ENCODE measurements around the gene GAS6.

Gene GAS6

DNA sequence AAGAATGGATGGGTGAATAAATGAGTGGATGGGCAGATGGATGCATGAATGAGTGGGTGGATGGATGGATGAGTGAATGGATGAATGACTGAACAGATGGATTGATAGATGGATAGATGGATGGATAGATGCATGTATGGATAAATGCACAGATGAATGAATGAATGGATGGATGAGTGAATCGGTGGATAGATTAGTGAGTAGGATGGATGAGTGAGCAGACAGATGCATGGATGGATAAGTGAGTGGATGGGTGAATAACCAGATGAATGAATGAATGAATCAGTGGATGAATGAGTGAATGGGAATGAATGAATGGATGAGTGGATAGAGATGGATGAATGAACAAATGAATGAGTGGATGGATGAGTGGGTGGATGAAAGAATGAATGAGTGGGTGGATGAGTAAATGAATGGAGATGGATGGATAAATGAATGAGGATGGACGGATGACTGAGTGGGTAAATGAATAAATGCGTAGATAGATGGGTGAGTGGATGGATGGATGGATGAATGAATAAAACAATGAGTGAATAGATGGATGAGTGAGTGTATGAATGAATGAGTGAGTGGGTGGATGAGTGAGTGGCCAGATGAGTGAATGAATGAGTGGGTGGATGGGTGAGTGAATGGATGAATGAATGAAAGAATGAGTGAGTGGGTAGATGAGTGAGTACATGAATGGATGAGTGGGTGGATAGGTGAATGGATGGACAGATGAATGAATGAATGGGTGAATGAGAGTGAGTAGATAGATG is 13.0 kb downstream of the GAS6 start:
- DNase-seq, result no peak

DNA sequence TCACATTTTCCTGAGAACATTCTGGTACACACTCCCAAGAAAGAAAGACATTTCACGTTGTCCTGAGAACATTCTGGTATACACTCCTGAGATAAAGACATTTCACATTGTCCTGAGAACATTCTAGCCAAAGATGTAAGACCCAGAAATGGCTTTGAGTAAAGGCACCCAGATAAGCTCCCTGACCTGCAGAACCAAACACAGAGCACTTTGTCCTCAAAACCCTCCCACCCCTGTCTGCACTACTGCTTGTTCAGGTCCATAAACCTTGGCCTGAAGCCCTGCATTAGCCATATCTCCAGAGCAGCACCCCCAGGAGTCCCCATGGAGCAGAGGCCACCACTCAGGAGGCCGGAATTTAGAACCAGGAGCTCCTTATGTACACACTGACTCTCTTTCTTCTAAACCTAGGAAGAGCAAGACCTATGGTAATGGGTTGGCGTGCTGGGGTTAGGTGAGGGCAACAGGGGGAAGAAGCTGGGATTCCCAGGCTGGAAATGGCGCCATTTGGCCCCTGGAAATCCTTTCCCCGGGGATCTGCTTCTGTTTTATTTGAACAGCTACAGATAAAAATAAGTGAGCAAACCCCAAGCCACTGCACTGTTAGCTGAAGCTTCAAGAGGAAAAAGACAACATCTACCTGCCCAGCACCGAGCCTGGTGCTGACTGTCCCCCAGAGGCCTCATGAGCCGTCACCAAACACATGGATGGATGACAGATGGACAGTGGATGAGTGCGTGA is 13.7 kb downstream of the GAS6 start:
- DNase-seq, result peak; percentile 14

DNA sequence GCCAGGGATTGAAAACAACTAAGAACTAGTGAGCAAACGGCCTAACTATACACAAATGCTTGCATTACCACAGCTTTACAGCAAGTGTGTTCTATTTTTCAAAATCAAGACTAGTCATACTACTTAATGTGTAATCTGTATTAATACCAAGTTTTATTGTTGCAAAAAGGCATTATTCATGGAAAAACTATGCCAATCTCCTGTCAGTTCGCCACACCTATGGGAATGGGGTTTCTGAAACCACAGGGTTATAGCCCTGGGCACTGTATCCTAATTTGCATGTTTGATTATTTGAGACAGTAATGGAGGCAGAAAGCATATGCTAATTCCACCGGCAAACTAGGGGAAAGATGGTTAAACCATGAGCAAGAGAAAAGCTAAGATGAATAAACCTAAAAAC is 14.3 kb downstream of the GAS6 start:
- DNase-seq, result no peak

DNA sequence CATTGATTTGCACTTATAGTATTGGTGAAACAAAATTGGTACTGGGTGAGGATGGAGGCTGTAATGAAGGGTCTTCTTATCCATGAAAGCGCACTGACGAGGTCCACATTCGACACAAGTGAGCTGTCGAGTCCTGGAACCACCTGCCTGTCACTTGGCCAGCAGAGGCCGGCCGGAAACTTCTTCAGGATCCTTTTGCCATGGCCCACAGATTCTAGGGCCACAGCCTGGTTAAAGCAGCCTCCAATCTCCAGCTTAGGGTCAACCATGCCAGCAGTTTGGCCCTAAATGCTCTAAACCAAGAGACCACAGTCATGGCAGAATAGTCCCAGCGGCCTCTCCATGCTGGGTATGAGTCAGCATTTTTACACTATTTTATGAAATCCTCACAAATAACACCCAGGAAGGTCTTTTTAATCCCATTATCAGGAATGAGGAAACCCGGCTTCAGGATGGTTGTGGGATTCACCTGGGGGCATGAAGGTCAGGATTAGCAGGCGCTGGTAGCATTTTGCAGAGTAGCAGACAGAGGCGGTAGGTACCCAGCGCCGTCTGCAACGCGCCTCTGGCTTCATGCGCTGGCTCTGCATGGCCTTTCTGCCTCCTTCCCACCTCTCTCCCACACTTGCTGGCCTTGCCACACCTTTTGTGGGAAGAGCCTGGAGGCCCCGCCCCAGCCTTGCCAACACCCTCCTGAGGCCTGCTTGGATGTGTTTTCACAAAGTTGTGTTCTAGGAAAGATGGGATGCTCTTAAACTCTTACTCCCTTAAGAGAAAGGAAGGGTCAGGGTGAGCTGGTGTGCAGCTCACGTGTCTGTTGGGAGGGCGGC is 15.2 kb downstream of the GAS6 start:
- DNase-seq, result peak; percentile 17

DNA sequence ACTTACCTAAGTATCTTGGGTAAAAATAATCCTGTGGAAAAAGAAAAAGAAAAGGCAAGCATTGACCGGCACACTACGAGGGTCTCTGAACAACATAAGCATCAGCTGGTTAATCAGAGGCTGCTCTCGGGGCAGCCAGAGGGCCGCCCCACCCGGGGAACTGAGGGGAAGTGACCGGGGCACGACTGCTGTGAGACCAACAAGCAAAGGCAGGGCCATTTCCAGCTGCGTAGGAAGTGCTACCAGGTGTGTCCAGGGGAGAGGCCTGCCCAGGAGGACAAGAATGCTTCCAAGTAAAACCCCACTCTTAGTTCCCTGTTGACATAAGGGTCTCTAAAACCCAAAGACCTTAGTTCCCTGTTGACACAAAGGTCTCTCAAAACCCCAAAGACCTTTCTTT is 15.9 kb downstream of the GAS6 start:
- DNase-seq, result peak; percentile 24

DNA sequence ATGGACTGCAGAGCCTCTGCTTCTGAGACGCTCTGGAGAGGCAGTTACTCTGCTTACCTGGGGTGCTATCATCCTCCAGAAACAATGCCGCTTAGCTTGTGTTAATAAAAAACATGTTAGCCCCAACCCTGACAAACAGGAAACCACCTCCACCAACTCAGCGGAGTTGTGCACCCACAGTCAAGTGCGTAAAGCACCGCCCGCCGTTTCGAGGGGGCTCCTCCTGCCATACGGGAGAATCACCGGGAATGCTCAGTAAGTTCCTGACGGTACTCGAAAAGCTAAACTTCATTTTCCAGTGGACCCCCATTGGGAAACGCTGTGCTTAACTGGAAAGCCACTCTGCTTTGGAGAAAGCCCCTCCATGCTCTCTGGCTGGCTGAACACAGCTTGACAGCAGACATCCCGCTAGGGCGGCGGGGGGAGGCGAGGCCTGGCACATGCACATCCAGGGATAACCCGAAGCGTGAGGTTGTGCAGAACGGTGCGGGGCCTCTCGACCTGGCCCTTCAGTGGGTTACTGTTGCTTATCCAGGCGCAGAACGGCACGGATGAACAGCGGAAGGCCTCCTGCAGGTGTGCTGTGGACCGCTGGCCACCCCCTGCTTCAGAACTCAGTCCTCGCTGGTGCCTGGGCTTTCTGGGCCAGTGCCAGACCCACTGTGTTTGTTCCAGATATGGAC is 17.1 kb downstream of the GAS6 start:
- DNase-seq, result peak; percentile 29

DNA sequence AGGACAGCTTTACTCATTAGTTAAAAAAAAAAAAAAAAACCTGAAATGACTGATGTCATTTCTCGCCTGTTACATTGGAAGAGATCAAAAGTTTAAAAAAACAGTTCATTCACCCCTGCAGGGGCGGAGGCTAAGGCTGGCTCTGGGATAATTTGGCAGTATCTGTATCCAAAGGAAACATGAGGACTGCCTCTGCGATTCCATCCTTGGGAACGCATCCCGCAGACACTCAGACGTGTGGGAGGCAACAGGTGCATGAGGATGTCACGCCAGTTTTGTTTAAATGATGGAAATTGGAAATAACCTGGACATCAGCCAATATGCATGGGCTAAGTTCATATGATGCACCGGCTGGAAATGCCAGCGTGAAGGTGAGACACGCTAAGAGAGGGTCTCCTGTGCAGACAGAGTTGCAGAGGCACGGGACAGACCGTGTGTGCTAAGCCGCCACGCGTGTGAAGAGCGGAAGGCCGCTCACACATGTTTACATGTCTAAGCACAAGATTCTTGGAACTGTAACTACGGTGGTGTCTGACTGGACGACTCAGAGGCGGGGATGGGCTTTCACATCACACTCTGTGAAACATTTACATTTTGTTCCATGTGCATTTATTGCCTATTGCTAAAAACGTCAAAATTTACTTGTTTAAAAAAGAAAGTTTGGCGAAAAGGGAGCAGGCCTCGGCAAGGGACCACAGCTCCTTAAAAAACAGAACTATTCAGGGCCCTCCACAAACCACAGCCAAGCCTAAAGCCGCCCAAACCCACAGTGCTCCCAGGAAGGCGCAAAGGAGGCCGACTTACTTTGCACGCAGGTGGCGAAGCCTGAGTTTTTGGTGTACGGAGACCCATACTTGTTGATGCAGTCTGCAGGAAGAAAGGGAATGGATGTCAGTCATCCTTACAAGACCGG is 17.9 kb downstream of the GAS6 start:
- no peak for DNase-seq

DNA sequence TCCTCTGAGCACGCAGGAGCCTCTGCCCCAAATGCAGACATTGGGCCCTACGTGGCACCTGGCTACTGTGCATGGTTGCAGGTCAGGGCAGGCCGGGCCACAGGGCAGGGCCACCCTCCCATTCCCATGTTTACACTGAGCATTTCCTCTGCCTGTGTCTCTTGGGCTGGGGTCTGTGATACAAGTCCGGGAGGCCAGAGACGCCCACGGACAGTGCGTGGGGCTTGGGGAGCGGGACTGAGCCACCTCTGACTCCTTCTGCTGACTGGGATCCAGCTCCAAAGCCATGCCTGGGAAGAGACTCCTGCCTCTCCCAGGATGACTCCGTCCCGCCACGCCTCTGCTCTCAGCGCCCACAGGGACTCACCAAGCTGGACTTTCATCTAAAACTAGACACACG is 18.8 kb downstream of the GAS6 start:
- DNase-seq, result no peak

DNA sequence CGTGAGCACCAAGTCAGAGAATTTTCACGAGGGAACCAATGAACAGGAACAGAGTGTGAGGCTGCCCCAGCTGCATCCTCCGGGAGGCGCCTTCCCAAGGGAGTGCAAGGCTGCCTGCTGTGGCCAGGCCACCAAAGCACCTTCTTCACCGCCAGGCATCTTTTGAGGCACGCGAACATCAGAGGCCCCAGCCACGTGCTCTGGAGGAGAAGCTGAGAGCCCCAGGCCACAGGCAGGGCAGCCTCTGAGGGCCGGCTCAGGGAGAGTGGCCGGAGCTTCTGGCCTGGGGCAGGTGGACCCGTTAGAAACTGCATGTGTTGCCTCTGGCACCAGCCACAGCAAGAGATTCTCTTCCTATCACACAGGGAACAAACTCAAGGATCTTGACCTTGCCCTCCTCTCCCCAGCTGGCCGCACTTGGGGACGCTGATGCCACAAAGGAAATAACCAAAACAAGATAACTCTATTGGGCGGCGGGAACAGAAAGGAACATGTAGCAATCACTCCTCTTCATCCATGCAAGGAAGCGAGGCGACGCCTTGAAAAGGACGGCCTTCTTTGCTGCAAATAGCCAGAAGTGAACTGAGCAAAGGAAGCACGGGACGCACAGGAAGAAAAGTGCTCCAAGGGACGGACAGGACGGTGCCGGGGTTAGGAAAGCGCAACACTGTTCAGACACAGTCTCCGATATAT is 19.9 kb downstream of the GAS6 start:
- no peak for DNase-seq

DNA sequence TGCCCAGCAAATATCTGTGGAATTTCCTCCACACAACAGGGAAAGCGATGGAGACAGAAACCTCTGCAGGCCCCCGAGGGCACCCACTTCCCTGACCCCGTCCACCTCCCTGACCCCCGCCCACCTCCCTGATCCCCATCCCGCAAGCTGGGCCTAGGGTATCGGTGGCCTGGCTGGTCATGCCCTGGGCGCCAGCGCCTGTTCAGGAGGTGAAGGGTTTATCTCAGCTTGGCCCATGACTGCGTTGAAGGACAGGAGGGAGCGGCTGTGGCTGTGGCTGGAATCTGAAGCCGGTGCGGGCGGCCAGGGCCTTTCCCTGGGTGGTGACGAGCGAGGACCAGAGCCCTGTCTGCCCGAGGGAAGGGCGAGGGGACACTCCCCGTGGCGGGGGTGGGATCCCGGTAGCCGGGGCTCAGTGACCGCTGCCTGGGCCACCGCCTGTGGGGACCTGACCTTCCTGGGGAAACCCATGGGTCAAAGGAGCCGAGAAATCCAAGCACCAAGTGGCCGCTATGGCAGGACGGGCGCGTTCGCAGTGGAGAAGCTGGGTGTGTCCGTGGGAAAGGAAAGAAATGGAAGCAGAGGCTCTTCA is 20.7 kb downstream of the GAS6 start:
- no peak for DNase-seq

DNA sequence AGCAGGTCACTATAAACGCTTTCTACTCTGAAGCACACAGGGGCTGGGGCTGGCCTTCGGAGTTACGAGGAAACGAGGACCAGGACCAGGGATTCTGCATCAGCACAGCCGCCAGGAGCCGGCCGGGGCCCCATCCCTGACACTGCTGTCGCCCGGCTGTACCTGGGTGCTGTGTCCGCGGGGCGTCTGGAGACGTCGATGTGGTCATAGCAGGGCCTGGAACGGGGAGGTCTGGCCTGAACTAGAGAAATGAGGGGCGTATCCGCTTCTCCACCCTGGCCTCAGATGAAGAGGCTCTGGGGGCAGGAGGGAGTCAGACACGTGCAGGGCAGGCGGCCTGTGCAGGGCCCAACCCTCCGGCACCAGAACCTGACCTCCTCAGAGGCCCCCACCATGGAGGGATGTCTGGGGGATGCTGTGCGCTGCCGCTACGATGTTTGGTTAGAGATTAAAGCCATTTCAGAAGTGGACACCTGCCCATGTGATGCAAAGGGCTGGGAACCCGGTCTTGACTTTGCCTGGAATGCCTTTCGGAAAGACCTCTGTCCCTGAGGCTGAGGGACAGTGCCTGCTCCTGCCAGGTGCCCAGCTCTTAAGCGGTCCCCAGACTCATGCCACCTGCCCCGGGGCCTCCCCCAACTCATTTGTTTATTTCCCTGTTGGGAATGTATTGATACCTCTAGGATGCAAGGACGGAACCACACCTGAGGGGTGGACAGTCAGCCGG is 21.4 kb downstream of the GAS6 start:
- no peak for DNase-seq

DNA sequence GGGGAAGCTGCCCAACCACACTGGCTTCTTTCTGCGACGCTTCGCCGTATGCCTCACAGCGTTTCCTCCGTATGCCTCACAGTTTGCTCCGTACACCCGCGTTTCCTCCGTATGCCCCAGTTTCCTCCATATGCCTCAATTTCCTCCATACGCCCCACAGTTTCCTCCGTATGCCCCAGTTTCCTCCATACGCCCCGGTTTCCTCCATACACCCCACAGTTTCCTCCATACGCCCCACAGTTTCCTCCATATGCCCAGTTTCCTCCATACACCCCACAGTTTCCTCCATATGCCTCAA is 22.6 kb downstream of the GAS6 start:
- no peak for DNase-seq

DNA sequence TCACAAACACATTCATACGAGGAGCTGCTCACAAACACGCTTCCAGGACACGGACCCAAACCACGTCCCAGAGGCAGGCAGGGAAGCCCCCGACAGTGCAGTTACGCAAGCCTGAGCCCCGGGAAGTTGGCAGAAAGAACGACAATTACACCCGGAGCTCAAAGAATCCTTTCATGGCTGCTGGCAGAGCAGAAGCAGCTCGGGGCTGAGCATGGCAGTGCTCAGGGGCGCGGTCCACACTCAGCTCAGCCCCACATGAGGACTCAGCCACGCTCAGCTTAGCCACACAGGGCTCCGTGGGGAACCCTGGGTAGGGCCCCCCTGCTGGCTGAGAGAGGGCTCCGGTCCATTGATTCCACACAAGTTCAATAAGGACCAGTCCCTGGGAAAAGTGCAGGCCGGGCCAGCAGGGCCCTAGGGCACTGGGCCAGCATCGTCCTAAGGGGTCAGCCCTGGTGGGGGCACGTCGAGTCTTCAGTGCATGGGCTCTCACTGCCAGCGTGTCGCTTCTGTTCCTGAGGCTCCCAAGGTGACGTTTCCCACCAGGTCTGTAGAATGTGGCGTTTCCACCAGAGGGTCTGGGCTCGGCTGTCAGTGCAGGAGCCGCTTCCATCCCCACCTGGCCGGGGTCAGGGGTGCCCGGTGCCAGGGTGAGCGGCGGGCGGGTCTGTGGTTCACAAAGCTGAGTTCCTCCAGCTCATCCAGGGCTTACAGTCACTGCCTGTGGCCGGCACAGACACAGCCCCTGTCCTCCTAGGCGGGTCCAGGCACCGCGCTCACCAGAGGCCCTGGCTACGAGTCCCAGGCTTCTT is 23.1 kb downstream of the GAS6 start:
- DNase-seq, result no peak

DNA sequence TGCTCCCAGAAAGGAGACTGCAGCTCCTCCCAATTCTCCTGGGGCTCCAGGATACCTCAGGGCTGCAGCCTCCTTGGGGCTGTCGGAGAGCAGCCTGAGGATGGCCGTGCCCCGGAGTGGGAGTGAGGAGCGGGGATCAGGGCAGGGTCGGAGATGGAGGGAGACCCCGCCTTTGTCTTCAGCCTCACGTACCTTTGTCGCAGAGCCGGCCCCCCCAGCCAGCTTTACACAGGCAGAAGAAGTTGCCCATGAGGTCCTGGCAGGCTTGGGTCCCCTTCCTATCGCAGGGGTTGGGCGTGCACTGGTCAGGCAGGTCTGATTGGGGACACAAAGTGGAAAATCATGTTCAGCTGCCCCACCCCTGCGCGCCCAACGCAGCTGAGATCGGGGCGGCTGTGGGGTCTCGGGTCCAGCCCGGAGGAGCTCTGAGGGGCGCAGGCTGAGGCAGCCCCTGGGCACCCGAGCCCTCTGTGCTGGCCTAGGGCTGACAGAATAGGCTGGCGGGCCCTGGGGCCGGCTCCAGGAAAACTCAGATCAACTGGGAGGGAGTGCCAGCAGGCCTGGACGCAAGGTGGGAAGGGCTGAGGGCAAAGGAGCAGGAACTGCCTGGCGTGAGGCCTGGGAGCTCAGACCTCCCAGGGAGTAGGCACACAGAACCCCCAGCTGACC is 24.2 kb downstream of the GAS6 start:
- no peak for DNase-seq

DNA sequence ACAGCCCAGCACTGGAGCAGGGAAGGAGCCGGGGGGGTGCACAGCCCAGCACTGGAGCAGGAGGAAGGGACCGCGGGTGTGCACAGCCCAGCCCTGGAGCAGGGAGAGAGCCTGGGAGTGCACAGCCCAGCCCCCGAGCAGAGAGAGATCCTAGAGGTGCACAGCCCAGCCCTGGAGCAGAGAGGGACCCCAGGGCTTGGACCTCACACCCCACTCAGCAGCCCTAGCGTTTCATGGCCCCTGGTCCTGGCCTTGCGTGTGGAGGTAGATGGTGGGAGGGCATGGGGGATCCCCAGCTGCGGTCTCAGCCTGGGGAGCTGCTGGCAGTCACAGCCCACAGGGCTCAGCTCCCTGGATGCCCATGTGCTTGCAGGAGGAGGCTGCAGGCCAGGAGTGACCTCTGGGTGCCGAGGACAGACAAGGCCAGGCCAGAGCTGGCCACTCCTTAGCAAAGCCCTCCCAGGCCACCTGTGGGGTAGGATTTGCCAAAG is 25.1 kb downstream of the GAS6 start:
- DNase-seq, result no peak

DNA sequence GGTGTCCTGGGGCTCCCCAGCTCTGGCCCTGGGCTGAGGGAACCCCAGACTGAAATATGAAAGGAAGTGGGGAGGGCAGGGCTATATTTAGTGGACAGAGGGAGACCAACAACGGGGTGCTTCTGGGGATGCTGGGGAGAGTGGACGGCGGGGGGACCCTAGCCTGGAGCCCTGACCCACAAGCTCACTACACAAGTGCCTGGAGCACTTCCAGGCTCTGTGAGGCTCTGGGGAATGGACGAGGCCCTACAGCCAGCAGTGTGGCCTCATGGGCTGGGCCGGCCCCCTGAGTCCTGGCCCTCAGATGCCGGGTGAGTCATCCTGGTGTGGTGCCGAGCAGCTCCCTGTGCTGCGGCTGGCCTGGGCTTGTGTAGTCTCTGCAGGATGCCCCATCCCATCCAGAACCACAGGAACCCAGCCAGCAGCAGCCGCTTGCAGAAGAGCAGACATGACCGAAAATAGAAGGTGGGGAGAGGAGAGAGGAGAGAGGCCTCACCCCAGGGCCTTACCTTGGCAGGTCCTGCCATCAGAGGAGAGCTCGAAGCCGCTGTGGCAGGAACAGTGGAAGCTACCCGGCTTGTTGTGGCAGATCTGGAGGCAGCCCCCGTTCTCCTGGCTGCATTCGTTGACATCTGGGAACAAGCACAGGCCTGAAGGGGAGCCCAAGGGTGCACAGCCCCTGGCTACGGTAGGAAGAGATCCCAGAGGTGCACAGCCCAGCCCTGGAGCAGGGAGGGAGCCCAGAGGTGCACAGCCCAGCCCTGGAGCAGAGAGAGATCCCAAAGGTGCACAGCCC is 26.1 kb downstream of the GAS6 start:
- DNase-seq, result no peak

DNA sequence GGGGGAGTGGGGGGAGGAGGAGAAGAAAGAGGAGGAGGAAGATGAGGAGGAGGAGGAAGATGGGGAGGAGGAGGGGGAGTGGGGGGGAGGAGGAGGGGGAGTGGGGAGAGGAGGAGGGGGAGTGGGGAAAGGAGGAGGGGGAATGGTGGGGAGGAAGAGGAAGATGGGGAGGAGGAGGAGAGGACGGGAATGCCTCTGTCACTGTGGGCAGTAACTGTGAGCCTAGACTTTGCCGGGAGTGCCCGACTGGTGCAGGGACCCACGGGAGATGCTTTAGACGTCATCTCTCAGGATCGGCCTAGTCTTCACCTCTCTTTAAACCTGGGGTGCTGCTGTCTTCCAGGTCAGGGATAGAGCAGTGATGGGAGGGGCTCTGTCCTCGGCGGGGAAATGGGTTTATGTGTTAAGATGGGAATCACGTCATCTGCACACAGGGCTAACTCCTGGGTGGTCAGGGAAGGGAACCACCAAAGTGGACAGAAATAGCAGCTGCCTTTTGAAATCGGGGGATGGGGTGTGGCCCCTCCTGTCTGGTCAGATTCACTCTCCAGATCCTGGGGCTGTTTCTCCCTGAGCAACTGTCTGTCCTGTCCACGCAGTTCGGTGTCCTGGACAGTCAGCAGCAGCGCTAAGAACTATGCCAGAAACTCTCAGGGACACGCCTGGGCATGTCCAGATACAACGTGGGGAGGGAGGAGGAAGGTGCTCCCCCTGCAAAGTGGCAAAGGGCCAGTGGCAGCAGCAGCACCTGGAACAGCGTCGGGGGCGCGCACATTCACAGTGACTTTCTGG is 26.9 kb downstream of the GAS6 start:
- DNase-seq, result no peak

All from activated CD4-positive, CD25-positive, alpha-beta regulatory T cell treated with anti-CD3 and anti-CD28 coated beads, Interleukin-2, amount 50 U/mL, for 72 hours (primary cell).